GM21576 (cell line): ENCODE results near the gene CFAP58.

Source experiments
- ATAC-seq: cut with Tn5 transposase; IDR thresholded peaks from one replicate; pipeline ENCODE4 v1.9.1; 2021; ENCODE audit warnings: mild to moderate bottlenecking, moderate library complexity; ENCODE audit not compliant: unreplicated experiment

CFAP58 gene

GRCh38 chr10:104353325-104354048 is at the start of gene CFAP58:
Gene CFAP58, plus strand, starts transcription at chr10:104353833. Its CDS starts 65 bp downstream, at chr10:104353898.
- ATAC-seq = peak; percentile 61

- ATAC-seq = no peak
Observed at GRCh38 chr10:104304356-104304745, 49.3 kb upstream of the CFAP58 start.

- ATAC-seq = no peak
Observed at GRCh38 chr10:104304927-104305326, 48.7 kb upstream of the CFAP58 start.

GRCh38 chr10:104306897-104307296 is 46.7 kb upstream of the CFAP58 start:
- no peak for ATAC-seq

- ATAC-seq = no peak
Observed at GRCh38 chr10:104307576-104308438, 45.8 kb upstream of the CFAP58 start.

GRCh38 chr10:104308439-104308903 is 45.2 kb upstream of the CFAP58 start:
- ATAC-seq = peak; percentile 82

GRCh38 chr10:104309980-104310978 is 43.4 kb upstream of the CFAP58 start:
- no peak for ATAC-seq

- ATAC-seq = no peak
Observed at GRCh38 chr10:104311184-104311720, 42.4 kb upstream of the CFAP58 start.

- ATAC-seq = no peak
Observed at GRCh38 chr10:104314591-104315485, 38.8 kb upstream of the CFAP58 start.

GRCh38 chr10:104315486-104315921 is 38.1 kb upstream of the CFAP58 start:
- no peak for ATAC-seq

GRCh38 chr10:104316321-104317099 is 37.1 kb upstream of the CFAP58 start:
- ATAC-seq = no peak

GRCh38 chr10:104317269-104317710 is 36.3 kb upstream of the CFAP58 start:
- peak; percentile 36 for ATAC-seq

- no peak for ATAC-seq
Observed at GRCh38 chr10:104317726-104318299, 35.8 kb upstream of the CFAP58 start.

GRCh38 chr10:104318326-104318725 is 35.3 kb upstream of the CFAP58 start:
- ATAC-seq = no peak

- ATAC-seq = no peak
Observed at GRCh38 chr10:104318810-104319741, 34.6 kb upstream of the CFAP58 start.

GRCh38 chr10:104321226-104321625 is 32.4 kb upstream of the CFAP58 start:
- no peak for ATAC-seq
